Right ventricle myocardium inferior (tissue), 1 donor: ENCODE results near the gene THADA. TPM values are rescaled to one million over a fixed set of nuclear protein-coding genes. Genes with fewer than 3 reads are reported as not detected.
"Not testable (repeated sequence)": the region's sequence is repeated elsewhere in the genome, so short reads cannot be mapped to it uniquely, and the experiment has no call there.

Experiments used
- ATAC-seq: fragments of 200-7000 bp; cut with Tn5 transposase; one replicate; pipeline ENCODE4 v1.9.1; 2020; ENCODE audit warnings: mild to moderate bottlenecking, moderate library complexity
- DNase-seq: peaks from one replicate; pipeline ENCODE4 v3.0.0; 2021; ENCODE audit errors: missing footprints
- intact Hi-C: fragments of 100-400 bp; cut with DNase I; formaldehyde crosslinking; loops from one replicate; pipeline ENCODE4 v1.11.0; 2022
- total RNA-seq: library from RNA; stranded (reverse); fragmentation: NEBNext Ultra II Directional; extraction: Animal tissue kit (Norgen Biotek cat#: 25700); gene quantifications from one replicate; pipeline ENCODE4 v1.2.1, GENCODE V29; 2021
- donor health status: DM: no; HTN: yes; CAD: no; lungs with severe emphysema.

Gene THADA
- total RNA-seq, 1 donor from 2014 or later: 10.5 TPM

DNA sequence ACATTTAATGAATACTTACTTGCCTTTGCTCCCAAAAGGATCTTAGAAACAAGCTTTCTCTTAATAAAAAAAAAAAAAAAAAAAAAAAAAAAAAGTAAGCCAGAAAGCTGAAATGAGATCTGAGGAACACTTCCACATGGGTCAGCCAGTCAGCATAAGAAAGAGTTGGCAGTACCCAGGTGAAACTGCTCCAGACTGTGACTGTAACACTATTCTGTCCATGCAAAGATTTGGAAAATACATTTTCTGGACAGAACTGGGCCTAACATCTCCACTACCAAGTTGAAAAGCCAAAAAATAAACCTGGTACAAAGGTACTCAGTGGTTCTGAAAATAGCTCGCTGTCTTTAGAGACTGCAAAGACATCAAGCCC, 135.7 kb downstream of the THADA start:
- intact Hi-C loops: no loop called here
- no peak for ATAC-seq
- DNase-seq: no peak

DNA sequence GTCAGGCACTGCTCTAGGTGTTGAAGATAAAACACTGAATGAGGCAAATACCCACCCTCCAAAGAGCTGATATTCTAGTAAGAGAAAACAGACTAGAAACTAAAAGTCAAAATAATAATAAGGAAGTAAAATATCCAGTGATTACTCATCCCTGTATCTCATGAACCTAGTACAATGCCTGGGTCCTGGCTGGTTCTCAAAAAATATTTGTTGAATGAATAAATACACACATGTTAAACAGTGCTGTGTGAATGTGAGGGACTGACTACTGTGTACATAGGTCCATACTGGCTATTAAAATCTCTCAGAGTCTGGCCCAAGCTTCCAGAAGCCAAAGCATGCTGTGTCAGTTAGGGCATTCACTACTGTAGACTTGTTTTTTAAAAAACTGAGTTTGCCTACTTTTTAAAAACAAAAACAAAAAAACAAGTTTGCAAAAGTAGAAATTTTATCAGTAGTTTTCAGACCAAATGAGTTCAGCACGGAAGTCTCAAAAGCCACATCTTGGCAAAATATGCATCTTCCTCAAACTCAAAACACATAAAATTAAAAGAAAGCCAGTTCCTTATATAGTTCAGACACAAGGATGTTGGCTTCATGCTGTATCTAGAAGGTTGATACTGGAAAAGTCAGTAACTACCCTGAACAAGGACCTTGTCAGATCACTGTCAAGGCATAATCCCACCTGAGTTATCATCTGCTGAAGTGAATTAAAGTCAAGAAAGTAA, 136.2 kb downstream of the THADA start:
- ATAC-seq (peak; percentile 31), DNase-seq (no peak)
- intact Hi-C loops: no loop called here

DNA sequence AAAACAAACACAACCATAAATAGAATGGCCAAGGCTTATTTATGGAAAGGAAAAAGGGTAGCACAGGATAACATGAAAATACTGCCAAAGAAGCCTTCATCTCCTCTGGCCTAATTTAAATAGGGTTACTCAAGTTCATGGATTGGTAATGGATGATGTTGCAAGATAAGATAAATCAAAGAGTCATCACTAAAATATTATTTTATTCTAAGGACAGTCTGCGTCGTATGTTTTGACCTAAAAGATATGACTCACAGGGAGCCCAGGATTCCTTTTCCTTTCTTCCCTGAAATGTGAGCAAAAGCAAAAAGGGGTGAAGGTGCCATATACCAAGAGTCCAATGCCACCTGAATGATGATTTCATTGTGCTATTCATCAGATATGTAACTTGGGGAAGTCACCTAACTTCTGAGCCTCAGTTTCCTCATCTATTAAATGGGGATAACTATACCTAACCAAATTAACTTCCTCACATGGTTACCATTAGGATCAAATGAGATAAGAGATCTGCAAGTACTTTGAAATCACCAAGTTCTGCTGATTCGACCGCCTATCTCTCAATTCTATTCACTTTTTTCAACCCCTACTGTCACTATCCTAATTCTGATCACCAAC, 137.7 kb downstream of the THADA start:
- ATAC-seq: no peak
- DNase-seq: no peak
- intact Hi-C loops: no loop called here

DNA sequence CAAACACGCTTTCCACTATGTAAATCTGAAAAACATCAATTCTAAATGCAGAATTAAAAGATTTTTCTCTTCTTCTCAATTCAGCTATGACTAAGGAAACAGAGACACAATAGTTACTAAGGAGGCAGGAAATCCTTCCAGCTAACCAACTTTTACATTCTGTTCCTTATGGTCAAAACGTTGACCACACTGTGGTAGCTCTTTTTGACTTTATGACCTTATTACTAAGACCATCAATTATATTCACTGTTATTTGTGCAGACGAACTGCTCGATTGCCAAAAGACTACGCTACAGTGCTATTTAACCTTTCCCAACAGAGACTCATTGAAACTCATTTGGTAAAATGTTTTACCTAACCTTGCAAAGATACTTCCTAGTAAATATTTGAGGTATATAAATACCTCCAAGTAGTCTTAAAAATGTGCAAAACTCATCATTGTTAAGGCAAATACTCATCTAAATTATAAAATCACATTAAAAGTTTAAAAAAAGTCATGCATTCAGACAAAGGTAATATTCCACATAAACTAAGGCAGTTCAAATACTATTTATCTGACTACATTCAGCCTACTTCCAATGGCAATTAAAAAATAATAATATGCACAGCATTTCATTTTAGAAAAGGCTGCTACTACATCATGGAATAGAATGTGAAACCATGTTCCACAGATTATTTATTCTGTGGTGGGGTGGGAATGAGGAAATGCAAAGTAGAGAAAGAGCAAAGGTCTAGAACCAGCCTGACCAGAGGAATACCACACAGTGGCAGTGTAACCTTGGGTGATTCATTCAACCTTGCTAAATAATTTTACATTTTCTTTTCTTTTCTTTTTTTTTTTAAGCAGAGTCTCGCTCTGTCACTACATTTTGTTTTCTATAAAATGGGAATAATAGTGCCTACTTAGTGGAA, 139.9 kb downstream of the THADA start:
- intact Hi-C loops: no loop called here
- ATAC-seq: no peak
- no peak for DNase-seq

DNA sequence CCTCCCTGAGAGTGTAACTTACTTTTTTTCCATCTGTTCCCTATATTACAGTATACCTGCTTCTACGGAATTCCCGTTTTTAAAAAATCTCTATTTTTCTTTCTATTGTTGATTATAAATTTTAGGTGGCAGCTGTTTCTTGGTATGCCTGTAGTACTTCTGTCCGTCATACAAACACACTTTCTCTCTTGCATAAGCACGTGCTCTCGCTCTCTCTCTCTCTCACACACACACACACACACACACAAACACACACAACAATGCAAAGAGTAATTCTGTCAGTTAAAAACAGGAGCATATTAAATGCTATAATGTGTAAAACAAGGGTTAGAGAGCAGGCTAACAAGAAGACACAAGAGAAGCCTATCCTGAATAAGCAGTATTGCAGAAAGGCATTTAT, 140.5 kb downstream of the THADA start:
- intact Hi-C loops: no loop called here
- DNase-seq (no peak), ATAC-seq (no peak)

DNA sequence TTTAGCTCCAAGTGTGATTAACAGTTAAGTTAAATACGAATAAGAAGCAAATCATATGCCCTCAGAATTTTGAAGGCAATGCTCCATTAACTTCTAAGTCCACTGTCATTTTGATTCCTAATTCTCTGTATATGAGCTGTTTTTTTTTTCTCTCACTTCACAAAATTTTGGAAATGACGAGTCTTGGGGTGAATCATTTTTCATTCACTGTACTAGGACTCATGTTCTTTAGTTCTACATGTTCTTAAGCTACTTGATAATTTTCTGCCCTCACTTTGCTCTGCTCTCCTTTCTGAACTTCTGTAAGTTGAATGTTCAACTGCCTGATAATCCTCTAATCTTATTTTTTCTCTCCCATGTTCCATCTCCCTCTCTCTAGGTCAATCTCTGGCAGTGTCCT, 141.0 kb downstream of the THADA start:
- DNase-seq (no peak), ATAC-seq (no peak)
- intact Hi-C loops: no loop called here

DNA sequence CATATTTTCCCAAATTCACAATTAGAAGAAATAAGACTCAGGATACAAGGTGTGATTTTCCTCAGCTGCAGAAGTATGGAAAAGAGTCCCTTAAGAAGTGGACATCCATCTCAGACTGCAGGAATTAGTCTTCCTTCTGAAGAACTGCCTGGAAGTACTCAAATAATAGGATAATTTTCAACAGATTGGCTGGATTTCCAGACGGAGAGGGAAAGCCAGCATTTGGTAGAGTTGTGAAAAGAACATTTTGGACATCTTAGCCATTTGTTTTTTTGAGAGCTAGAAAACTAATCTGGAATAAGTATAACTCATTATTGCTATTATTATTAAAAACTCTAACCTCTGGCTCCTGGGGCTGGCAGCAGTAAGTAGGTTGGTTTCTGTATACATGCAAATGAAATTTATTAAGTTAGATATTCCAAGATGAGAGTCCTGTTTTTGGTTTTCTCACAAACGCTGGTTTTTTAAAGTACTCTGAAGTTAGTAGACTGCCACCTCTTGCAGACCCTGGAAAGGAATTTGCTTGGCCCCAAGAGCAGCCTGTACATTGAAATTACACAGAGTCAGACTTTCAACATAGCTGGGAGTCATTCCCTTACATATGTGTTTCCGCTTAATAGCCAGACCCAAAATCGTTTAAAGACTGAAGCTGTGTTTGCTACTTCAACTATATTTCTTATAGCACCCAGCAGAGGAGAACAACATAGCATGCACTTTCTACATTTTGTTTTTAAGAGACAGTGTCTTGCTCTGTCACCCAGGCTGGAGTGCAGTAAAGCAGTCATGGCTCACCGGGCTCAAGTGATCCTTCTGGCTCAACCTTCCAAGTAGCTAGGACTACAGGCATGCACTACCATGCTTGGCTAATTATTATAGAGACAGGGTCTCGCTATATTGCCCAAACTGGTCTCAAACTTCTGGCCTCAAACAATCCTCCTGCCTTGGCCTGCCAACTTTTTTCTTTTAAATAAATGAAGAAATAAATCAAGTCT, 142.4 kb downstream of the THADA start:
- DNase-seq: no peak
- no peak for ATAC-seq
- intact Hi-C loops: no loop called here

DNA sequence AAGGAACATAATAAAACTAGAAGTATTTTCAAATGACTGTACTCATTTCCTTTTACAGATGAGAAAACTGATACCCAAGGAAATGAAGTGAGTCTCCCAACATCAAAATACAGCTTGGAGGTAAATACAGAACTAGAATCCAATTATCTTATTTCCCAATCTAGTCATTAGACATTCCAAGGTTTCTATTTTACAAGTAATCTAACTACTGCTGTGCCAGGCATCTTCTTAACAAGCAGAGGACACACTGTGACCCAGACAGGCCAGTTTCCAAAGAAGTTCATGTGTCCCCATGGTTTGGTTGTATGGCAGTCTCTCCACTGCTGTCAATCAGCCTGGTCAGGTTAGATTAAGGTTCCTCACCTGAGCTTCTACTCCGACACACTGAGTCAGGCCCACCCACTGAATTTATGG, 143.5 kb downstream of the THADA start:
- ATAC-seq: no peak
- intact Hi-C loops: no loop called here
- no peak for DNase-seq

DNA sequence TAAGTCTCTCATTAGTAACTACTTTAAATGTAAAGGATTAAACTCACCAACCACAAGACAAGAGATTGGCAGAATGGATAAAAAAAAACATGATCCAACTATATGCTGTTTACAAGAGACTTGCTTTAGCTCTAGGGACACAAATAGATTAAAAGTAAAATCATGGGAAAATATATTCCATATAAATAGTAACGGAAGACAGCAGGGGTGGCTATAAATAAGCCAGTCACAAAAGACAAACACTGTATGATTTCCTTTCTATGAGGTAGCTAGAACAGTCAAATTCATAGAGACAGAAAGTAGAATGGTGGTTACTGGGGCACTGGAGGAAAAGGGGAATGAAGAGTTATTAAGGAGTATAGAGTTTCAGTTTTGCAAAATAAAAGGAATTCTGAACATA, 145.2 kb downstream of the THADA start:
- ATAC-seq (no peak), DNase-seq (no peak)
- intact Hi-C loops: no loop called here

DNA sequence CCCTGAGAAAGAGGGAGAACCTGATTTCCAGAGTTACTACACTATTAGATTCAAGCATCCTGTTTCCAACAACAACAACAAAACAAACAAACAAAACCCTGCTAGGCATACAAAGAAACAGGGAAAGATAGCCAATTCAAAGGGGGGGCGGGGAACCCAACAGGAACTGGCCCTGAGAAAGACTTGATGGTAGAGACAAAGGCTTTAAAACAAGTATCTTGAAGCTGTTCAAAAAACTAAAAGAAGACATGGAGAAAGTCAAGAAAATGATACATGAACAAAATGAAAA, 147.1 kb downstream of the THADA start:
- DNase-seq: no peak

DNA sequence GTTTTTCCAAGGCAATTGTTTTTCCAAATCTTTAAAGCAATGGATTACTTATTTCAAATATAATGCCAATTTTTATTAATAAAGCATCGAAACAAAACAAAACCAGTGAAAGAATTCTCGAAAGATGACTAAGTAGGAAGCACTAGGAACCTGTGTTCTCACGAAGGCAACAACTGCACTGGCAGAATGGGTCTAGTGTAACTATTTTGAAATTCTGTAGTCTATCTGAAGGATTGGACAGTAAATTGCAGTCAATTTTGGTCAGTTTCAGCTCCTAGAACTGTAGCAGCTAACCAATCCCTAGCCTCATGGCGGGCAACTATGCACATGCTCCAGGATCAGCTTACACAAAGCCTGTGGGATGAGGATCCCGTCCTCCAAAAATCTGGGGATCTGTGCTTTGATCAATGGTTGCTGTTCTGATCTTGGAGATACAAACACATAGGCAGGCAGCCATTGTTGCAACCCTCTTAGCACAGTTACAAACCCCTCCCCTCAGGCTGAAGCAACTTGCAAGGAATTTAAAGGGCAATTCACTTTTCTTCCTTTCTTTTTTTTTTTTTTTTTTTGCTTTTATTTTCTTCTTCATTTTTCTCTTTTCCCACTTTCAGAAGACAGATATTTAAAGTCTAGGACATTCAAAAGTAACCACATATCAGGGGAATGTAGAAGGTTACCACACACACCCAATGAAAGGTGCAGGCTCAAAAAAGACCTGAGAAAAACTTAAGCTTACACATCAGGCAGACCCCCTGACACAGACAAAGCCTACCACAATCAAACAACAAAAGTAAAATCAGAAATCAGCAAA, 147.6 kb downstream of the THADA start:
- DNase-seq (no peak), ATAC-seq (no peak)
- intact Hi-C loops: no loop called here

More for the DNA sequence above, 147.1 kb downstream of the THADA start:
- ATAC-seq: no peak
- intact Hi-C loops: no loop called here

DNA sequence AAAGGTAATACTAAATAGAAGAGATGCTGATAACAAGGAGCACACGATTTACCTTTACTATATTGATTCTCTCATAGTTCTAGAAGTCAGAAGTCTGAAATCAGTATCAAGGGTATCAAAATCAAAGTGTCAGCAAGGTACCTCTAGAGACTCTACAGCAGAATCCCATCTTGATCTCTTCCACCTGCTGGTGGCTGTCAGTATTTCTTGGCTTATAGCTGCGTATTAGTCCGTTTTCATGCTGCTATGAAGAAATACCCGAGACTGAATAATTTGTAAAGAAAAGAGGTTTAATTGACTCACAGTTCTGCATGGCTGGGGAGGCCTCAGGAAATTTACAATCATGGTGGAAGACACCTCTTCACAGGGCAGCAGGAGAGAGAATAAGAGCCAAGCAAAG, 149.1 kb downstream of the THADA start:
- ATAC-seq, intact Hi-C loops, DNase-seq: not testable (repeated sequence)

DNA sequence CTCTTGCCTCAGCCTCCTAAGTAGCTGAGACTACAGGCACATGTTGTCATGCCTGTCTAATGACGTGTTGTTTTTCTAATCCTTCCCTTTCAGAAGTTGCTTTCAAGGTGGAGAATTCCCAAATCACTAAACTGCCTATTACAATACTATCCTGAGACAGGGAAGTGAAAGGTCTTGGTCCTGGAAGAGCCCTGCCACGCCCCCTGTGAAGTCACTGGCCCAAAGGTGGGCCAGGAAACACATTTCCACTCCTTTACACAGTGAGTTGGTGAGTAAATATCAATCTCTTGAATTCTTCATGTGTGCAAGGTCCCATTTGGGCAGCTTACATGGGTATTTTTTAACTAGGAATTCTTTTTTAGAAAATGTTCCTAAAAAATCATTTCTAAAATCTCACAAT, 150.1 kb downstream of the THADA start:
- ATAC-seq: no peak
- intact Hi-C loops: no loop called here
- no peak for DNase-seq

DNA sequence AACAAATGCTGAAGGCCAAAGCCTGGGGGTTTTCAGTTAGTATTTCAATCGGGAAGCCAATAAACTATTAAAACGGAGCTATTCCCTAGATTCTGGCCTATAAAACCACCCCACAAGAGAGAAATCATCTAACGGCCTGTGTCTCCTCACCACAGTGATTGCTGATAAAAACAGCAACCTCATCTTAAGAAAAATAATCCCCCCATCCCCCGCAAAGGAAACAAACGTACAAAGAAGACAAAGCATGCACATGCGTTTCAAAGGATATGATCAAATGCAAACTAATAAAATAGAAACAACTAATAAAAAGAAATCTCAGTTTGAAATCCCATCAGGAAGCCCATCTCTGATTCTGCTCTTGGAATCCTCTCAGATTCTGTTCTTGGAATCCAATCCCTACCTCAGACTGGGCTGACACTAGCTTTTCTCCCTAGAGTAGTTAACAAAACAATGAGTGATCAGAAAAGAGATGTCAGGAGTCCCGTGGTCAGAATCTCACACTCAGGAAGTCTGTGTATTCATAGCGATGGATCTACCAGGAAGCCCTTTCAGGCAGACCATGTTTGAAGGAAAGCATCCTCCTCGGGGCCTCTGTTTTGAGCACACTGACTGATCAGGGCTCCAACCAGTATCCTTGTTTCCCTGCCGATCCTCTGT, 150.7 kb downstream of the THADA start:
- intact Hi-C loops: no loop called here
- ATAC-seq (peak; percentile 69), DNase-seq (no peak)

DNA sequence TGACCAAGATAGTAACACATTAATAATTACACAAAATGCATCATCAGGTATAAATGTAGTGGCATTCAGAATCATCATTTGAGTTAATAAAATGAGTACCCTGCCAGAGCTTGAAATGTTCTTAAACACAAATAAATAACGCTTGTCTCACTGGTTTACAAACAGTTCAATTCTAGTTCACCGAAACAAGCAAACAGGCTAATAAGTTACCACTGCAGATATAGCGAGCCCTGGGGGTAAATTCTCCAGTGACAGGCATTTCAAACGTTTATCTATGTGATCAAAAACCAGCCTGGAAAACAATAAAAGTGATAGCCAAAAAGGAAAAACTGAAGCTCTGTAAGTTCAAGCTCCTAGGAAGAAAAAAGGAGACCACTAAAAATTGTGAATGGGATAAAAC, 152.6 kb downstream of the THADA start:
- no peak for DNase-seq
- intact Hi-C loops: no loop called here
- ATAC-seq: no peak

DNA sequence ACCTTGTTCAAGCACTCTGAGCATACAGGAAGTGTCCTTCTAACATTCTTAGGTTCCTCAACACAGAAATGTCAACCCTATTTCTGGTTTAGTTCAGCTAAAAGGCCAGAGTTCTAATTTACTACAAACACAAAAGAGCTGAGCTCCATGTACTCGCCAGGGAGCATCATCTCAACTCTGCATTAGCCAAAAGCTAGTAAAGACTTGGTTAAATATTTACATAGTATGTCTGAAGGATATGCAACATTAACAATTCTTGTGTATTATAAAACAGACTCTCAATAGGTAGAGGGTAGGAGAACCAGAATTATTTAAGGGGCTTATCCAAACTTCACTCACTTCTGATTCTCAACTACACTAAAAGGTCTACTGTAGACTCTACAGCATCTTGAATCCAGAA, 154.6 kb downstream of the THADA start:
- intact Hi-C loops: no loop called here
- DNase-seq (no peak), ATAC-seq (no peak)

DNA sequence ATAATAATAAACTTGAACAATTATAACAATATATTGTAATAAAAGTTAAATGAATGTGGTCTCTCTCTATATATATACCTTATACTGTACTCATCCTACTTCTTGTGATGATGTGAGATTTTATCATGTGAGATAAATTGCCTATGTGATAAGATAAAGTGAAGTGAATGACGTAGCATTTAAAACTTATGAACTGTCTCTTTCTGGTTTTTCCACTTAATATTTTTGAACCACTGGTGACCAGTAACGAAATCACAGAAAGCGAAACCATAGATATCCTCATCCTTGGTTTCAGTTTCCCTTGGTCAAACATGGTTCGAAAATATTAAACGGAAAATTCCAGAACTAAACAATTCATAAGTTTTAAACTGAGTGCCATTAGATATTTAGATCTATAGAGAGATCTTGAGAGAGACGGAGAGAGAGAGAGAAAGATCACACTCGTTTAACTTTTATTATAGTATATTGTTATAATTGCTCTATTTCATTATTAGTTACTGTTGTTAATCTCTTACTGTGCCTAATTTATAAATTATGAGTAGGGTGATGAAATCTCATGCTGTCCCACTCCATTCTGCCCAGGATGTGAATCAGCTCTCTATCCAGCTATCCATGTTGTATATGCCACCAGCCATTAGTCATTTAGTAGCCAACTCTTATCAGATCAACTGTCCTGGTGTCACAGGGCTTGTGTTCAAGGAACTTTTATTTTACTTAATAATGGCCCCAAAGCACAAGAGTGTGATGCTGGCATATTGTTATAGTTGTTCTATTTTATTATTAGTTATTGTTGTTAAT, 156.8 kb downstream of the THADA start:
- intact Hi-C loops: no loop called here
- DNase-seq: no peak
- ATAC-seq: no peak
